Ishikawa (cell line): ENCODE measurements around the gene POLD4.

Experiments used
- CEBPB ChIP-seq: IDR thresholded peaks from 2 replicates; pipeline ENCODE4 v1.6.1; 2012
- CREB1 ChIP-seq: IDR thresholded peaks from 2 replicates; pipeline ENCODE4 v1.6.1; 2012; ENCODE audit warnings: low read depth
- EGR1 ChIP-seq: IDR thresholded peaks from 2 replicates; pipeline ENCODE4 v1.6.1; 2012
- EP300 ChIP-seq: IDR thresholded peaks from 2 replicates; pipeline ENCODE4 v1.6.1; 2012; ENCODE audit warnings: borderline replicate concordance
- FOXM1 ChIP-seq: IDR thresholded peaks from 2 replicates; pipeline ENCODE4 v1.6.1; 2012; ENCODE audit warnings: low read depth, borderline replicate concordance
- MAX ChIP-seq: IDR thresholded peaks from 2 replicates; pipeline ENCODE4 v1.6.1; 2012
- NFIC ChIP-seq: IDR thresholded peaks from 2 replicates; pipeline ENCODE4 v1.6.1; 2012
- RAD21 ChIP-seq: IDR thresholded peaks from 2 replicates; pipeline ENCODE4 v1.6.1; 2012; ENCODE audit warnings: low read depth
- REST ChIP-seq: IDR thresholded peaks from 2 replicates; pipeline ENCODE4 v1.6.1; 2012; ENCODE audit warnings: low read depth, mild to moderate bottlenecking
- TAF1 ChIP-seq: IDR thresholded peaks from 2 replicates; pipeline ENCODE4 v1.6.1; 2012; ENCODE audit warnings: low read depth, mild to moderate bottlenecking
- TCF12 ChIP-seq: IDR thresholded peaks from 2 replicates; pipeline ENCODE4 v1.6.1; 2012; ENCODE audit warnings: low read depth
- TEAD4 ChIP-seq: IDR thresholded peaks from 2 replicates; pipeline ENCODE4 v1.6.1; 2012
- USF1 ChIP-seq: IDR thresholded peaks from 2 replicates; pipeline ENCODE4 v1.6.1; 2012
- YY1 ChIP-seq: IDR thresholded peaks from 2 replicates; pipeline ENCODE4 v1.6.1; 2012; ENCODE audit warnings: low read depth
- ZBTB7A ChIP-seq: IDR thresholded peaks from 2 replicates; pipeline ENCODE4 v1.6.1; 2012; ENCODE audit warnings: low read depth

Gene POLD4

GRCh38 chr11:67356864-67357561 is 3.7 kb upstream of the POLD4 start:
- peak; percentile 99 for TF ChIP-seq RAD21
- TF ChIP-seq MAX = peak; percentile 41; the same call in 1 of the 2 replicates
- TF ChIP-seq EGR1 = 0 out of 2 replicates have a peak, but pooled peaks have one; percentile 22
- TF ChIP-seq USF1 = no peak
- no peak for TF ChIP-seq TEAD4
- TF ChIP-seq TAF1 = no peak
- TF ChIP-seq REST = no peak

GRCh38 chr11:67356387-67356863 is 3.1 kb upstream of the POLD4 start:
- TF ChIP-seq FOXM1 = no peak
- no peak for TF ChIP-seq ZBTB7A
- TF ChIP-seq CREB1 = no peak
- no peak for TF ChIP-seq REST
- TF ChIP-seq EGR1 = no peak
- no peak for TF ChIP-seq RAD21
- no peak for TF ChIP-seq MAX
- no peak for TF ChIP-seq CEBPB
- no peak for TF ChIP-seq NFIC

- TF ChIP-seq REST = no peak
- TF ChIP-seq FOXM1 = no peak
- TF ChIP-seq EP300 = no peak
- TF ChIP-seq CREB1 = no peak
- no peak for TF ChIP-seq YY1
- TF ChIP-seq ZBTB7A = no peak
- no peak for TF ChIP-seq TAF1
- no peak for TF ChIP-seq NFIC
- TF ChIP-seq MAX = no peak
- no peak for TF ChIP-seq TEAD4
- TF ChIP-seq RAD21 = no peak
- TF ChIP-seq CEBPB = no peak
These were observed 2.5 kb upstream of the POLD4 start for GRCh38 chr11:67355794-67356386.

- TF ChIP-seq MAX = no peak
- no peak for TF ChIP-seq TCF12
- no peak for TF ChIP-seq FOXM1
- peak; percentile 5; the same call in 1 of the 2 replicates for TF ChIP-seq ZBTB7A
- TF ChIP-seq YY1 = no peak
- TF ChIP-seq USF1 = no peak
These were observed 1.9 kb upstream of the POLD4 start for GRCh38 chr11:67355023-67355793.
